Measurements from ENCODE around the gene NFKB2.

The NFKB2 gene

GRCh38 chr10:102414749-102415148 lies 19.2 kb downstream of the NFKB2 start:
- Histone ChIP-seq H3K9me2 (replicated peaks; ENCODE audit: insufficient read depth, low read length) (no peaks in the 10 kb centered on the region), H3K36me3 (ENCODE audit: low read length) (no peaks in the 10 kb centered on the region), H4K20me1 (ENCODE audit: low read depth, low read length) (no peaks in the 10 kb centered on the region), H3K9ac (ENCODE audit: low read length) (no peak overlapping the region), H3K79me2 (ENCODE audit: insufficient read depth, low read length) (no peaks in the 10 kb centered on the region), H2AFZ (ENCODE audit: low read depth, low read length, severe bottlenecking) (no peak overlapping the region), H3K27ac (ENCODE audit: low read depth, low read length) (no peak overlapping the region), H3F3A (ENCODE audit: insufficient read depth) (no peaks in the 10 kb centered on the region), H3K4me3 (ENCODE audit: insufficient read depth, low read length, poor library complexity, severe bottlenecking) (no peak overlapping the region), H3K27me3 (ENCODE audit: low read length) (no peaks in the 10 kb centered on the region), H3K9me3 (ENCODE audit: insufficient read depth, low read length) (no peaks in the 10 kb centered on the region), H3K4me2 (ENCODE audit: low read depth, low read length, poor library complexity, severe bottlenecking) (no peak overlapping the region)
- TF ChIP-seq EZH2phosphoT487 (conservative IDR thresholded peaks at IDR 0.05; ENCODE audit: low read length) (no peak), CTCF (IDR thresholded peaks at IDR 0.05; ENCODE audit: insufficient read depth, low read length, poor library complexity, severe bottlenecking) (no peak)

- H3K4me2 ChIP-seq (ENCODE audit: low read depth, low read length, poor library complexity, severe bottlenecking) = no peak overlapping the region
- H3K9ac ChIP-seq (ENCODE audit: low read length) = no peak overlapping the region
- H2AFZ ChIP-seq (ENCODE audit: low read depth, low read length, severe bottlenecking) = no peak overlapping the region
- H3F3A ChIP-seq (ENCODE audit: insufficient read depth) = no peaks in the 10 kb centered on the region
- H3K36me3 ChIP-seq (ENCODE audit: low read length) = no peaks in the 10 kb centered on the region
- H4K20me1 ChIP-seq (ENCODE audit: low read depth, low read length) = no peaks in the 10 kb centered on the region
- H3K9me3 ChIP-seq (ENCODE audit: insufficient read depth, low read length) = no peaks in the 10 kb centered on the region
- no peak overlapping the region for H3K27ac ChIP-seq (ENCODE audit: low read depth, low read length)
- H3K27me3 ChIP-seq (ENCODE audit: low read length) = no peaks in the 10 kb centered on the region
- TF ChIP-seq CTCF (IDR thresholded peaks at IDR 0.05; ENCODE audit: insufficient read depth, low read length, poor library complexity, severe bottlenecking) (no peak), EZH2phosphoT487 (conservative IDR thresholded peaks at IDR 0.05; ENCODE audit: low read length) (no peak)
- no peaks in the 10 kb centered on the region for H3K79me2 ChIP-seq (ENCODE audit: insufficient read depth, low read length)
- no peak overlapping the region for H3K4me3 ChIP-seq (ENCODE audit: insufficient read depth, low read length, poor library complexity, severe bottlenecking)
- no peaks in the 10 kb centered on the region for H3K9me2 ChIP-seq (replicated peaks; ENCODE audit: insufficient read depth, low read length)
Observed at GRCh38 chr10:102416283-102416682, 20.8 kb downstream of the NFKB2 start.

- Histone ChIP-seq H3K27me3 (ENCODE audit: low read length) (no peaks in the 10 kb centered on the region), H2AFZ (ENCODE audit: low read depth, low read length, severe bottlenecking) (no peak overlapping the region), H3K4me3 (ENCODE audit: insufficient read depth, low read length, poor library complexity, severe bottlenecking) (no peak overlapping the region), H3K4me2 (ENCODE audit: low read depth, low read length, poor library complexity, severe bottlenecking) (no peak overlapping the region), H3K27ac (ENCODE audit: low read depth, low read length) (no peak overlapping the region), H3K9me3 (ENCODE audit: insufficient read depth, low read length) (no peaks in the 10 kb centered on the region), H3K9me2 (replicated peaks; ENCODE audit: insufficient read depth, low read length) (no peaks in the 10 kb centered on the region), H3K9ac (ENCODE audit: low read length) (no peak overlapping the region), H4K20me1 (ENCODE audit: low read depth, low read length) (no peaks in the 10 kb centered on the region), H3K36me3 (ENCODE audit: low read length) (no peaks in the 10 kb centered on the region), H3F3A (ENCODE audit: insufficient read depth) (no peaks in the 10 kb centered on the region), H3K79me2 (ENCODE audit: insufficient read depth, low read length) (no peaks in the 10 kb centered on the region)
- TF ChIP-seq EZH2phosphoT487 (conservative IDR thresholded peaks at IDR 0.05; ENCODE audit: low read length) = no peak
- no peak for TF ChIP-seq CTCF (IDR thresholded peaks at IDR 0.05; ENCODE audit: insufficient read depth, low read length, poor library complexity, severe bottlenecking)
Observed at GRCh38 chr10:102416695-102417094, 21.2 kb downstream of the NFKB2 start.
